ENCODE measurements around the gene ARRDC4.
"Not testable (repeated sequence)": the region's sequence is repeated elsewhere in the genome, so short reads cannot be mapped to it uniquely, and the experiment has no call there.

The ARRDC4 gene

DNA sequence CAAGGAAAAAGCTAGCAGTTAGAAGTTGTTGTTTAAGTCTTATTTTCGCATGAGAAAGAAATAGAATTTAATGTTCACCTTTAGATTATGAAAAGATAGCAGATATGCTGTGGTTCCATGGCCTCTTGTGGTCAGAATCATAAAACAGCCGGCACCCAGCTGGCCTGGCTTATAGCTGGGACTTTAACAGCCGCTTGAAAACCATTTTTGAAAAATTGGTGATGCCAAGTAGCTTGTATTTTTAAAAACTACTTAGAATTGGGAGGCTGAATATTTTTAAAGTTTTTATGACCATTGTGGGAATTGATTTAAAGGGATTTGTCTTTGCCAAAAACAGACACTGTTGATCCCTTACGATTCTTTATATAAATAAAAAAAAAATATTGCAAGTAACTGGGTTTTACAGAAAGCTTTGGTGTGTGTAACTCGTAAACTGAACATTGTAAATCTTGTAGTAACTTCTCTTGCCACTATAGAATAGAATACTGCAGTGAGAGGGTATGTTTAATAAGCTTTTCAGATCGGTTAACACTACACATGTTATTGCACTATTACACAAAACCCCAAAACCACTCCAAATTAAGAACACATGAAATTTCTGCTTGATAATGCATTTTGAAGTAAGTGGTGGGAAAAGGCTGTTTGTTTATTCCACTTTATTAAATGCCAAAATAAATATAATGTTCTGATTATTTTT, 6.6 kb downstream of the ARRDC4 start:
- DNase-seq (ENCODE audit: low spot score), result no peak

DNA sequence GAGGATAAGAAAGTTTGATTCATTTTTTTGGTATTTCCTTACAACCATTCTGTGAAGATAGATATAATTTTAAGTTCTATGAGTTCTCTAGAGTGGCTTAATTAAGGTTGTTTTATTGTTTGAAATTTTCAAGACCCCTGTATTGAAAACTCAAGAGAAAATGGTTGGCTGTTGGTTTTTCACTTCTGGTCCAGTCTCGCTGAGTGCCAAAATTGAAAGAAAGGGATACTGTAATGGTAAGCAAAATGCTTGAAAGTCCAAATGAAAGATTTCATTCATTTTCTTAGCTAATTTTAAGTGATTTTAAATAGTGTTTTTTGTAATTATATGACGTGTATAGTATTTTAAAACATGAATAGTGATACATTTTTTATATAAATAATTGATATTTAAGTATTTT, 7.4 kb downstream of the ARRDC4 start:
- no peak for DNase-seq (ENCODE audit: low spot score)

DNA sequence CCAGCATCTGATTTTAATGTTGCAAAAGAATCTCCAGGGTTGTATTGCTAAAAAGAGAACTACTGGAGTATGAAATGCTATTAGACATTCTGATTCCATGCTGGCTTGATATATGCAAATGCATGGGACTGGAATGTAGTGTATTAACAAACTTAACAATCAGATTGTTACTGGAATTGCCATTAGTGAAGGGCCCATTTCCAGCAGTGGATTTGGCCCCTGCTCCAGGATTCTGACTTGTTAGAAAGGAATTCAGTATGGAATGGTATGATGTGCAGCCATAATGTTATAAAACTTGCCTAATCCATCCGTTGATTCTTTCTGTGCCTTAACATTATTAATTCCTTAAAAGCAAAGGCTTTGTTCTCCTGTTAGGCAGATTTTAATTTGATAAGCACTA, 7.9 kb downstream of the ARRDC4 start:
- no peak for DNase-seq (ENCODE audit: low spot score)

DNA sequence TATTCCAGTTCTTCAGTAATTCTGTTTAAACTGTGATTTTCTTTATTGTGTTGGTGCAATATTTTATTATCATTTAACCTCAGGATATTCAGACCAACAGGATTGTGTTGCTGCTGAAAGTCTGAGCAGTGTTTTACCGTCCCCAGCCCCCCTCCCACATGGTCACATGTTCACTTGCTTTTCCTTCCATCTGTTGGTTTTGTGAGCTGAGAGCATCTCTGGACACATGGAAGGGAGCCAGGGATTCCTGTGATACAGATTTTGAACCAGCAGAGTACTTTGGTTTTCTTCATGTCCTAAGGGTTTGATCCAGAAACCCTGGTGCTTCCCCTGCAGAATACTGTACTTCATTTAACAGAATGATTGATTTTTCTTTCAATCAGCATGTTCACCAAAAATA, 11.9 kb downstream of the ARRDC4 start:
- DNase-seq (ENCODE audit: low spot score), result no peak

DNA sequence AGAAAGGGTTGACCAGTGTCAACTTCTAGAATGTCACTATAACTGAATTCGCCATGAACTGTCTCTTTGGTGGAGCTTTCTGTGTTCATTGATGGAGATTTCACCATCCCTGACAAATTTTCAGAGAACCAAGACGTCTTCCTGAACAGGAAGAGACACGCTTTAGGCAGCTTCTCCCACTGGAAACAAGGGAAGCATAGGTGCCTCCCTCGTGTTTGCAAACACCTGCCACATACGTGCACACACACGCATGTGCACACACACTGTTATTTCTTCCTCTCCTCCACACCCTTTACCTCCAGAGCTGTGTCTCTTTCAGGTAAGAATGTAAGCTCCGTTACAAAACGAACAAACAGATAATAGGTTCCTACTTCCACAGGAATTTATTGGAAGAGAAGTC, 15.6 kb downstream of the ARRDC4 start:
- DNase-seq (ENCODE audit: low spot score), result no peak

DNA sequence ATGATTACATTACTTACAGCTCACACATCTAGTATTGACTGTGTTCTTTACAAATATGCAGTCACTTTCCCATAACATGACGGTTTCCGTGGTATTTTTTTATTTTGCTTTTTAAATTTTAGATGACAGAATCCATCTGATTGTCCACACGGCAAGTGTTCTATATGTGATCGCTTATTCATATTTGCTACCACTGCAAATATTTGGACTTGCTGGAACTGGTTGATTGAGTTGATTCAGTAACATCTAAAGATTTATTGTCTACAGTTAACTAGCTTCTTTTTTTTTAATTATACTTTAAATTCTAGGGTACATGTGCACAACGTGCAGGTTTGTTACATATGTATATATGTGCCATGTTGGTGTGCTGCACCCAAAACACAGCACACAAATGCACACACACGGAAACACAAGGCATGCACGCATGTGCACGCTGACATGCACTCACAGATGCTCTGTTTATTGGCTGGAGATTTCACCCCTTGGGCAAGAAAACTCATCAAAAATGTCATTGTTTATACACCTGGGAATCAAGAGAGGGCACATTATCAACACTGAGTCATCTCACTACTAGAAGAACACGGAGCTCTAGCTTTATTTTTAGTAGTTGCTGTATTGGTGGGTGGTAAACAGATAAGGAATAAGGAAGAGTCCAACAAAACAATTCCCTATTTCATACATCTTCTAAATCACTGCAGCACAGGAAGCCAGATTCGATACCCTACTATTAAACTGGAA, 16.4 kb downstream of the ARRDC4 start:
- no peak for DNase-seq (ENCODE audit: low spot score)

DNA sequence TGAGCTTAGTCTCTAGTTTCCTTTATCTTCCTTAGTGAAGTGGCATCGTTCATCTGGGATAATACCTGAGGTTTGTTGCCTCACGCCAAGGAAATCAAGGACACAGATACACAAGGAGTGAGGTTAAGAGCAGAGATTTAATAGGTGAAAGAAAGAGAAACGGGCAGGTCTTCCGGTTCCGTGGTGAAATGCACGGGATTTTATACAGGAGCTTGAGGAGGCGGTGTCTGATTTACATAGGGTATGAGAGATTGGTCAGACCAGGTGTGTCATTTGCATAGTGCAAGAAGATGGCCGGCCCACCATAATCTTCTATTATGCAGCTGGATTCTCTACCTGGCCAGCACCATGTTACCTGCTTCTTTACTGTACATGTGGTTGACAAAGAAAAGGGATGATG, 17.2 kb downstream of the ARRDC4 start:
- no peak for DNase-seq (ENCODE audit: low spot score)

GRCh38 chr15:97978401-97979139, 18.1 kb downstream of the ARRDC4 start:
- DNase-seq (ENCODE audit: low spot score), result no peak

DNA sequence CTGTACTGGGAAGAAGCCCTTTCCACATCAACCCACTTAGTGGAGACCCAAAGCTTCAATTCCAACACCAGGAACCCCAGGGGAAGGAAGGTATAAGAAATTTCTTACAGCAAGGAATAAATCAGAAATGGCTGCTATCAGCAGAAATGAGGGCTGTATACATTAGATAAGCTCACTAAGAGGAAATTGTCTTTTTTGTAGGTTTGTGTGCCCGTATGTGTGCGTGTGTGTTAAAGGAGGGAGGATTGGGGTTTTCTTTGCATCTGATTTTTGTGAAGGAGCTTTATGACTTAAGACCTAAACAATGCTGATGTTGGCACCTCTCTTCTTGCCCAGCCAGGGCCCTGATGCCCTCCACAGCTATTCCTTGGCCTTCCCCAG, 18.6 kb downstream of the ARRDC4 start:
- DNase-seq (ENCODE audit: low spot score), result no peak

GRCh38 chr15:97981058-97981457, 20.6 kb downstream of the ARRDC4 start:
- no peak for DNase-seq (ENCODE audit: low spot score)

- no peak for DNase-seq (ENCODE audit: low spot score)
Measured at GRCh38 chr15:97981758-97982157, 21.3 kb downstream of the ARRDC4 start.

- DNase-seq (ENCODE audit: low spot score), result no peak
Measured at GRCh38 chr15:97984157-97984556, 23.7 kb downstream of the ARRDC4 start.

DNA sequence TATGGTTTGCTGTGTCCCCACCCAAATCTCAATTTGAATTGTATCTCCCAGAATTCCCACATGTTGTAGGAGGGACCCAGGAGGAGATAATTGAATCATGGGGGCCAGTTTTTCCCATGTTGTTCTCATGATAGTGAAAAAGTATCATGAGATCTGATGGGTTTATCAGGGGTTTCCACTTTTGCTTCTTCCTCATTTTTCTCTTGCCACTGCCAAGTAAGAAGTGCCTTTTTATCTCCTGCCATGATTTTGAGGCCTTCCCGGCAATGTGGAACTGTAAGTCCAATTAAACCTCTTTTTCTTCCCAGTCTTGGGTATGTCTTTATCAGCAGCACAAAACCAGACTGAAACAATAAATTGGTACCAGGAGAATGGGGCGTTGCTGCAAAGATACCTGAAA, 25.5 kb downstream of the ARRDC4 start:
- DNase-seq (ENCODE audit: low spot score), result not testable (repeated sequence)

DNA sequence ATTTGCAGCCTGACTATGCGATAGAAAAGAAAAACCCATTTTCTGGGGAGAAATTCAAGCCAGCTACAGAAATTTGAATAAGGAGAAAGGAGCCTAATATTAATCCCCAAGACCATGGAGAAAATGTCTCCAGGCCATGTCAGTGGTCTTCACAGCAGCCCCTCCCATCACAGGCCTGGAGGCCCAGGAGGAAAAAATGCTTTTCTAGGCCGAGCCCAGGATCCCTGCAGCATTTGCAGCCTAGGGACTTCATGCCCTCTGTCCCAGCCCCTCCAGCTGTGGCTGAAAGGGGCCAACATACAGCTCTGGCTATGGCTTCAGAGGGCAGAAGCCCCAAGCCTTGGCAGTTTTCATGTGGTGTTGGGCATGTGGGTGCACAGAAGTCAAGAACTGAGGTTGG, 26.3 kb downstream of the ARRDC4 start:
- DNase-seq (ENCODE audit: low spot score), result no peak

DNA sequence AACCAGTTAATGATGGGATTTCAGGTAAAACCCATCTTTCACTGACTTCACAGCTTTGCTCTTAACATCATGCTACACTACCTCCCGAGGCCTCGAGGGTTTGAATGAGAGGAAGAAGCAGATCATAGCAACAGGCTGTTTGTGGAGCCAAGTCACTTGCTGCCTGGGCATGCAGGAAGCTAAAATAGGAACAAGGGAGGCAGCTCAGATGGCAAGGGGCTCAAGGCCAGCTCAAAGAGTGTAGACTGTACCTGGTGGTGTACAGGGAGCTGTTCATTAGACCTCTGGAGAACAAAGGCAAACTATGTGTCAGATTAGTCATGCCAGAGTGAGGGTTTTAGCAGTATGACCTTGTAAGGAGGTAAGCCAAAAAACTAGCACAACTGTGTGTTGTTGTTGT, 28.8 kb downstream of the ARRDC4 start:
- no peak for DNase-seq (ENCODE audit: low spot score)

DNA sequence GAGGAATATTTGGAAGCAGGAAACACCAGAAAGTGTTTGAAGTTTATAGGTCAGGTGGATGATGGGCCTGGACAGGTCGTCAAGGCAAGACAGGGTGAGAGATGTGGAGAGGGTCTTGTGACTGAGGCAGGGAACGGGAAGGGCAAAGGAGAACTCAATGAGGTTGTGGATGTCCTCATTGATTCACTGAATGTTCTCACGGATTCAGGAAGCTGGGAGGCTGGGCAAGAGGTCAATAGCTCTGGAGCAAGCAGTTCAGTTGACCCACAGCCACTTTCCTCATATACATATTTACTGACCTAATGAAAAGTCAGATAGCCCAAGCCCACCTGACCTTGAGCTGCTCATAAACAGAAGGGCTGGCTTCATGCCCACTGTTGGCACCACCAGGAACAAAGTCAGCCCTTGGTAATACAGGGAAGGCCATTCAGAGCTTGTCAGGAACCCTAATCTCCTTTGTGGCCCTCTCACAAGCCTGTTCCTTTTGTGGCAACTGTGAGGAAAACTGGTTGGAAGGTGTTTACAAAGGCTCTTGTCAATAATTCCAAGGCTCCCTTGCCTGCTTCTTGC, 31.6 kb downstream of the ARRDC4 start:
- DNase-seq (ENCODE audit: low spot score), result no peak

DNA sequence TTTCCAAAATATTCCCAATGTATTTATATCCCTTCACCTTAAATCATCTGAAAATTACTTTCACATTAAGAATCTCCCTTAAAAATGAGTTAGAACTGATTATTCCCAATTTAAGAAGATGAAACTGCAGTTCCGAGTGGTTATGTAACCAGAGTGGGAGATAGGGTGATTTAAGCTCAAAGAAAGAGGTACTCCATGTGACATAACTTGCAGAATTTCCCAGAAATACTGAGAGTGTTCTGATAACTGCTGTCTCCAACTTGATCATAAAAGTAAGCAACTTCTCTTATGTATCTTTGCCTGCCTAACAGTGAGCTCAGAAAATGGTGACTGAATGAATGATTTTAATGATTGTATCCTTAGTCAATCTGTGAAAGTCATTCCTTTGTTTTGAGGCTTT, 32.3 kb downstream of the ARRDC4 start:
- no peak for DNase-seq (ENCODE audit: low spot score)

DNA sequence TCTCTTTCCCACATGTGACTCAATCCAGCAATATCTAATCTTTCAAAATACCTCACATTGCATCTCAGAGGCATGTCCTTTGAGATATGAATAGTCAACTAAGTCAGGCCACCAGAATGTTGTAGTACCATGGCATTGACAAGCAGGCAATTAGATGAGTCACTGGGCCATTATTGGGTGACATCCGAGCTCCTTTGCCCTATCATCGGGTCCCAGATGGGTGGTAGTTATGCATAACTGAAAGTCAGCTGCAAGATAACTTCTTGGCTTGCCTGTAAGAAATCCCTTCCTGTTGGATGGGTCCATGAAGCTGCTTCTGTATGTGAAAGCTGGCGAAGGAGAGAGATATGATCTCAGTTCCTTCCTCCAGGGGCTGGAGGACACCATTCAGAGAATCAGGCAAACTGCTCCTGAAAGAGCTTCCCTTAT, 32.8 kb downstream of the ARRDC4 start:
- no peak for DNase-seq (ENCODE audit: low spot score)

DNA sequence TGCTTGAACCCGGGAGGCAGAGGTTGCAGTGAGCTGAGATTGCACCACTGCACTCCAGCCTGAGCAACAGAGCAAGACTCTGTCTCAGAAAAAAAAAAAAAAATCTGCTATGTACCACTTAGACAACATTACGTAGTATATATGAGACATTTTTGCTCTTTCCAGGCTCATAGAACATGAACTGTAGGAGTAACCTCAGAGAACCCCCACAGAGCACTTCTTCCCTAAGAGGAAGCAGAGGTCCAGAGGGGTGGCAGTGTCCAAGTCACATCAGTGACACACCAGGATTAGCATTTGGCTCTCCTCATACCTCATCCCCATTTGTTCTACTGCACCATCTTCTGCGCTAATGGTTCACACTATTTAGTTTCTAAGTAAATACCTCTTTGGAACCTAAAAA, 33.7 kb downstream of the ARRDC4 start:
- DNase-seq (ENCODE audit: low spot score), result no peak

DNA sequence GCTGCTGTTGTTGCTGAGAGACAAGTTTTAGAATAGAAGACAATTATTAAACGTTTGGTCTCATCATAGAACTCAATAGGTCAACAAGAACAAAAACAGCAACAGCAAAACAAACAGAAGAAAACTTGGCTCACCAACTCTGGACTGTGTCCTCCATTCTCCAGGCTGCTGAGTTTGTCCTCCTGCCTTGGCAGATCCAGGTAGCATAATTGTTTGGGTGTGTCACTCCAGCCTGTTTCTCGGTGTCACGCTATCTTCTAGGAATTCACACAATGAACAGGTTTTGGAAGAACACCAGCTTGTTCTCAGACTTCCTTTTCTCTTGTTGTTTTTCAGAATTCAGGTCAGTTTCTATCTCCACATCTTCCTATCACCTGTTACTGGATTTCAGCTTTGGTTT, 34.7 kb downstream of the ARRDC4 start:
- DNase-seq (ENCODE audit: low spot score), result no peak

DNA sequence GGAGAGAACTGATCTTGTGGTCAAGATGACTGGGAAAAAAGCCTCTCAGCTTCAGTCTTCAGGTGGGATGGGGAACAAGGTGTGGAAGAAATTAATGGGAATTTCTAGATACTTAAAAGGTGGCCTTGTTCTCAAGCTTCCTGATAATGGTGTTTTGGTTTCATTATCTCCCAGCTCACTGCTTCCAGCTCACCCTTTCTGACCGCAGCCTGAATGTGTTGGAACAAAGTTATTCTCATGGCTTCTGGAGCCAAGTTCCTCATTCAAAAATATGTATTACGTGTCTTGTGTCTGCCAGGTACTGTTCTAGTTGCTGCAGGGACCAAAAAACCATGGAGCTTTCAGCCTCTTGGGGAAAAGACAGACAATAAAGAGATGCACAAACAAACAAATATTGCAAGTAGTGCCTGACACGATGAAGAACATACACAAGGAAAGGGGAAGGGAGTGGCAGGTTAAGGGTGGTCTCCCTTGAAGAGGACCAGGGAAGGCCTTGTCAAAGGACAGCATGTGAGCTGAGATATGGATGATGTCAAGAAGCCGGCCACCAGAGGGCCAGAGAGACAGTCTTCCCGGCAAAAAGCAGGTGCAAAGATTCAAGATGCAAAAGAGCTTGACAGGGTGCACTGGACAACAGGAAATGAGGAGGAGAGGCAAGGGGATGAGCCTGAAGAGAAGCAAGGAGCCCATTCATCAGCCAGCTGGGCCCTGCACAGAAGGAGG, 35.5 kb downstream of the ARRDC4 start:
- DNase-seq (ENCODE audit: low spot score), result peak; percentile 51

Measured in NAMALWA (cell line).